Endothelial cell of umbilical vein (primary cell): Measurements from ENCODE around the gene DLAT. TPM values are rescaled to one million over a fixed set of nuclear protein-coding genes. Genes with fewer than 3 reads are reported as not detected.
"Not testable (repeated sequence)": the region's sequence is repeated elsewhere in the genome, so short reads cannot be mapped to it uniquely, and the experiment has no call there.

ENCODE experiments used
- BruUV-seq: library from RNA; stranded (reverse); fragments of 400-500 nt; replicated peaks from 2 replicates; lab custom pipeline; 2021; lab: Mats Ljungman, UMichigan
- CTCF ChIA-PET: fragments of 300-600, 350-600 bp; sonication (Branson Sonifier 250); formaldehyde crosslinking; loops from one replicate; lab custom pipeline; 2021; ENCODE audit warnings: antibody characterized with exemption, inconsistent platforms; lab: Charles Lee
- POLR2A ChIA-PET: fragments of 300-600, 350-600 bp; sonication (Branson Sonifier 250); formaldehyde crosslinking; loops from one replicate; lab custom pipeline; 2021; ENCODE audit warnings: antibody characterized with exemption, inconsistent platforms; lab: Charles Lee
- DNase-seq: peaks from one replicate; pipeline ENCODE4 v3.0.0-alpha.2; 2011; ENCODE audit warnings: low read depth, low spot score
- FAIRE-seq: peaks from 2 replicates; lab custom pipeline; 2011; peaks lifted over from hg19 to GRCh38; lab: Jason Lieb, UNC
- H2AFZ ChIP-seq: 2 replicates; pipeline ENCODE4 v1.6.0; 2012; ENCODE audit warnings: low read depth, low read length, control low read depth, inconsistent platforms
- H3K27ac ChIP-seq: 2 replicates; pipeline ENCODE4 v1.5.1; 2011; ENCODE audit warnings: low read depth, mild to moderate bottlenecking, control low read depth, low read length, moderate library complexity; ENCODE audit not compliant: insufficient read depth
- H3K27me3 ChIP-seq, 2 experiments: 2 replicates each; pipeline versions ENCODE4 v1.6.0 to v1.6.1; 2011; ENCODE audit warnings: low read length in 2 of 2, mixed read lengths in 1 of 2; ENCODE audit not compliant: control insufficient read depth in 2 of 2, insufficient read depth in 2 of 2
- H3K36me3 ChIP-seq, 2 experiments: 2 replicates in 1 of 2; 3 replicates in 1 of 2; pipeline ENCODE4 v1.5.1; 2011; ENCODE audit warnings: low read length in 2 of 2, mild to moderate bottlenecking in 1 of 2, moderate library complexity in 1 of 2; ENCODE audit not compliant: control insufficient read depth in 2 of 2, insufficient read depth in 2 of 2; ENCODE audit errors: extremely low read depth in 1 of 2
- H3K4me1 ChIP-seq: 3 replicates; pipeline ENCODE4 v1.5.1; 2011; ENCODE audit warnings: mild to moderate bottlenecking, low read length; ENCODE audit not compliant: control insufficient read depth, insufficient read depth; ENCODE audit errors: extremely low read depth
- H3K4me2 ChIP-seq: 2 replicates; pipeline ENCODE4 v1.6.1; 2011; ENCODE audit warnings: low read length, control low read depth, mixed read lengths; ENCODE audit not compliant: insufficient read depth
- H3K4me3 ChIP-seq, 3 experiments: fragments of 200-600 bp in 1 of 3; sonication (generic), shearing (Covaris generic) in 1 of 3; replicated peaks in 1 of 3; 2 replicates each; pipeline ENCODE4 v1.5.1; 2011 to 2016; ENCODE audit warnings: control low read depth in 3 of 3, low read length in 3 of 3, mild to moderate bottlenecking in 2 of 3, inconsistent platforms in 1 of 3, low read depth in 1 of 3, moderate library complexity in 1 of 3; ENCODE audit not compliant: insufficient read depth in 1 of 3
- H3K79me2 ChIP-seq: 2 replicates; pipeline ENCODE4 v1.6.0; 2012; ENCODE audit warnings: low read length, inconsistent platforms; ENCODE audit not compliant: control insufficient read depth, insufficient read depth
- H3K9ac ChIP-seq: replicated peaks from 2 replicates; pipeline ENCODE3; 2011; ENCODE audit warnings: low read length, control low read depth; ENCODE audit not compliant: insufficient read depth; ENCODE audit errors: extremely low read depth
- H3K9me1 ChIP-seq: replicated peaks from 3 replicates; pipeline ENCODE4 v1.6.0; 2011; ENCODE audit warnings: mild to moderate bottlenecking, low read length; ENCODE audit not compliant: control insufficient read depth, insufficient read depth; ENCODE audit errors: extremely low read depth
- H3K9me3 ChIP-seq: replicated peaks from 2 replicates; pipeline ENCODE4 v1.5.1; 2012; ENCODE audit warnings: low read length, inconsistent platforms; ENCODE audit not compliant: control insufficient read depth, insufficient read depth
- H4K20me1 ChIP-seq: replicated peaks from 2 replicates; pipeline ENCODE3; 2011; ENCODE audit warnings: mild to moderate bottlenecking, low read length; ENCODE audit not compliant: control insufficient read depth, insufficient read depth; ENCODE audit errors: extremely low read depth
- EZH2 ChIP-seq: IDR thresholded peaks from 2 replicates; pipeline ENCODE4 v1.6.1; 2012; ENCODE audit warnings: borderline replicate concordance, low read depth, mild to moderate bottlenecking, moderate library complexity, low read length, inconsistent platforms; ENCODE audit not compliant: severe bottlenecking
- FOS ChIP-seq: IDR thresholded peaks from 2 replicates; pipeline ENCODE4 v1.6.1; 2011; ENCODE audit warnings: mild to moderate bottlenecking, low read length, moderate library complexity, borderline replicate concordance; ENCODE audit not compliant: insufficient read depth
- GATA2 ChIP-seq: IDR thresholded peaks from 2 replicates; pipeline ENCODE4 v1.7.0; 2011; ENCODE audit warnings: low read depth, mild to moderate bottlenecking, moderate library complexity, mixed read lengths, low read length; ENCODE audit not compliant: insufficient read length, insufficient read depth
- POLR2AphosphoS5 ChIP-seq: IDR thresholded peaks from 2 replicates; pipeline ENCODE4 v1.6.1; 2012; ENCODE audit warnings: low read depth, mild to moderate bottlenecking, control low read depth, low read length, moderate library complexity; ENCODE audit not compliant: insufficient read depth
- dilution Hi-C: fragments of 300-500 bp; cut with MboI; formaldehyde crosslinking; loops from one replicate; pipeline ENCODE4 v1.15.0; 2019; ENCODE audit warnings: low sequenced_read_pairs; ENCODE audit not compliant: extremely low pct_ligation_motif_present
- intact Hi-C: fragments of 100-400 bp; cut with micrococcal nuclease; formaldehyde crosslinking; loops from one replicate; pipeline ENCODE4 v1.10.0; 2022
- polyA plus RNA-seq, 4 experiments: library from polyadenylated mRNA; depleted of rRNA in 3 of 4; stranded (reverse) in 3 of 4; unstranded in 1 of 4; fragments of >200 nt; gene quantifications; 2 replicates each; pipeline versions ENCODE4 v1.2.1 to v1.2.3, GENCODE V29; 2011 to 2012; ENCODE audit warnings: missing spikeins in 1 of 4
- total RNA-seq: library from RNA; stranded (reverse); gene quantifications from 2 replicates; pipeline ENCODE4 v1.2.3, GENCODE V29; 2021
- TF ChIP-seq, protein P1 (sequence below): IDR thresholded peaks from 2 replicates; pipeline ENCODE4 v1.6.1; 2011; ENCODE audit not compliant: insufficient read depth, insufficient read length
- TF ChIP-seq, protein P2 (sequence below), 2 donors: IDR thresholded peaks; 1 replicate in 1 of 2; 2 replicates in 1 of 2; pipeline ENCODE4 v1.5.1; 2011; ENCODE audit warnings: low read length in 2 of 2, mild to moderate bottlenecking in 2 of 2, moderate library complexity in 2 of 2, control low read depth in 1 of 2, inconsistent platforms in 1 of 2, low read depth in 1 of 2; ENCODE audit not compliant: insufficient read depth in 1 of 2; ENCODE audit errors: extremely low read depth in 1 of 2

DLAT gene
- total and polyA plus RNA-seq, 2 donors (not counting 3 experiments of a cell fraction or from before 2014, with no cell fraction given) = 13.3 to 41.3 TPM

DNA sequence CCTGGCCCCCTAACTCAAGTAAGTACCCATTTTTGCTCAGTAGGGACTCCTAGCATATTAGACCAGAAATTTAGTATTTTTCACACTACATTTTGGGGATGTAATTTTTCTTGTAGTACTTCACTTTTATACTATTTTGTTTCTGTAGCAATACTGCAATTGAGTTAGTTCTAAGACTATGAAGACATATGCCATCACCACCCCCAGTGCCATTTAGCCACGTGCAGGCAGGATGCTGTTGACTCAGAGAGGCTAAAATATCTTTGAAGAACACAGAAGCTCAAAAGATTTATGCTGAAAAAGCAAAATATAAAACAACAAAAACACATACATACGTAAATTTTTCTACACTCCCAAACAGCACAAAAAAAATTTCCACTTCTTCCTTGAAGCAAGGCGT, 29.1 kb upstream of the DLAT start:
- H3K27me3 ChIP-seq = no peaks in the 10 kb centered on the region
- FAIRE-seq = no peak
- intact Hi-C loops (loop anchor here (1.0 kb wide), 2 partner anchors 65 to 117 kb away; partner anchors contain the start of genes CFAP68 and FDXACB1), dilution Hi-C loops (no loop called here)
- H3K4me2 ChIP-seq = no peak overlapping the region
- DNase-seq = no peak
- TF ChIP-seq POLR2AphosphoS5 (no peak), EZH2 (no peak), FOS (no peak), GATA2 (no peak)
- TF ChIP-seq, protein P1, sequence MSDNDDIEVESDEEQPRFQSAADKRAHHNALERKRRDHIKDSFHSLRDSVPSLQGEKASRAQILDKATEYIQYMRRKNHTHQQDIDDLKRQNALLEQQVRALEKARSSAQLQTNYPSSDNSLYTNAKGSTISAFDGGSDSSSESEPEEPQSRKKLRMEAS = no peak
- H4K20me1 ChIP-seq = no peaks in the 10 kb centered on the region
- no peaks in the 10 kb centered on the region for H3K79me2 ChIP-seq
- H3K27ac ChIP-seq = no peak overlapping the region
- no peaks in the 10 kb centered on the region for H3K9me1 ChIP-seq
- no TSS peak for BruUV-seq
- H3K9ac ChIP-seq = no peak overlapping the region
- H3K9me3 ChIP-seq = no peaks in the 10 kb centered on the region
- H3K4me3 ChIP-seq = no peak overlapping the region
- peaks cover 21 to 24% of the 10 kb centered on the region in 2 experiments for H3K36me3 ChIP-seq
- no peaks in the 10 kb centered on the region for H3K4me1 ChIP-seq
- POLR2A ChIA-PET = no interaction called here
- H2AFZ ChIP-seq = no peak overlapping the region
- CTCF ChIA-PET = interaction anchor here (0.5 to 3.7 kb wide), 3 partner anchors 65 to 283 kb away, joined by 3 to 18 read pairs (median 3); no protein-coding TSS in a partner anchor

GRCh38 chr11:111996669-111997068, 28.5 kb upstream of the DLAT start:
- H3K4me3 ChIP-seq, H3K27ac ChIP-seq, H4K20me1 ChIP-seq, DNase-seq, H3K9me3 ChIP-seq, H3K4me2 ChIP-seq, H3K27me3 ChIP-seq, H3K4me1 ChIP-seq, H2AFZ ChIP-seq, H3K79me2 ChIP-seq, H3K9ac ChIP-seq, BruUV-seq, POLR2A ChIA-PET, FAIRE-seq, dilution Hi-C loops, H3K9me1 ChIP-seq: not testable (repeated sequence)
- TF ChIP-seq, protein P2, sequence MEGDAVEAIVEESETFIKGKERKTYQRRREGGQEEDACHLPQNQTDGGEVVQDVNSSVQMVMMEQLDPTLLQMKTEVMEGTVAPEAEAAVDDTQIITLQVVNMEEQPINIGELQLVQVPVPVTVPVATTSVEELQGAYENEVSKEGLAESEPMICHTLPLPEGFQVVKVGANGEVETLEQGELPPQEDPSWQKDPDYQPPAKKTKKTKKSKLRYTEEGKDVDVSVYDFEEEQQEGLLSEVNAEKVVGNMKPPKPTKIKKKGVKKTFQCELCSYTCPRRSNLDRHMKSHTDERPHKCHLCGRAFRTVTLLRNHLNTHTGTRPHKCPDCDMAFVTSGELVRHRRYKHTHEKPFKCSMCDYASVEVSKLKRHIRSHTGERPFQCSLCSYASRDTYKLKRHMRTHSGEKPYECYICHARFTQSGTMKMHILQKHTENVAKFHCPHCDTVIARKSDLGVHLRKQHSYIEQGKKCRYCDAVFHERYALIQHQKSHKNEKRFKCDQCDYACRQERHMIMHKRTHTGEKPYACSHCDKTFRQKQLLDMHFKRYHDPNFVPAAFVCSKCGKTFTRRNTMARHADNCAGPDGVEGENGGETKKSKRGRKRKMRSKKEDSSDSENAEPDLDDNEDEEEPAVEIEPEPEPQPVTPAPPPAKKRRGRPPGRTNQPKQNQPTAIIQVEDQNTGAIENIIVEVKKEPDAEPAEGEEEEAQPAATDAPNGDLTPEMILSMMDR (IDR thresholded peaks at IDR 0.05; ENCODE audit: extremely low read depth in 1 of 2, insufficient read depth in 1 of 2, low read depth in 1 of 2, low read length in 2 of 2) = peak; percentile 3 to 17
- CTCF ChIA-PET = interaction anchor here (0.5 to 3.7 kb wide), 9 partner anchors 15 to 283 kb away, joined by 3 to 18 read pairs (median 3); partner anchors contain the start of genes BCO2 and DIXDC1
- H3K36me3 ChIP-seq = peaks cover 18 to 22% of the 10 kb centered on the region in 2 experiments
- intact Hi-C loops = loop anchor here (1.0 kb wide), 2 partner anchors 65 to 117 kb away; partner anchors contain the start of genes CFAP68 and FDXACB1
